H9 (cell line): ENCODE measurements around the gene HSPA12A. TPM values are rescaled to one million over a fixed set of nuclear protein-coding genes. Genes with fewer than 3 reads are reported as not detected.

Experiments used
- DNase-seq: peaks from one replicate; pipeline ENCODE4 v3.0.0-alpha.2; 2017
- H2AFZ ChIP-seq: one replicate; pipeline ENCODE4 v1.6.1; 2013; ENCODE audit warnings: mild to moderate bottlenecking, low read length, control low read depth, moderate library complexity
- H2AK5ac ChIP-seq: 2 replicates; pipeline ENCODE4 v1.6.1; 2013; ENCODE audit warnings: low read length, control low read depth, mixed read lengths; ENCODE audit not compliant: insufficient read length
- H2BK120ac ChIP-seq: one replicate; pipeline ENCODE4 v1.6.1; 2013; ENCODE audit warnings: low read depth, mild to moderate bottlenecking, low read length, control low read depth, inconsistent platforms; ENCODE audit not compliant: poor library complexity, severe bottlenecking
- H2BK12ac ChIP-seq: 2 replicates; pipeline ENCODE4 v1.6.1; 2013; ENCODE audit warnings: low read length, control low read depth, mixed read lengths, low read depth; ENCODE audit not compliant: insufficient read length
- H2BK15ac ChIP-seq: 2 replicates; pipeline ENCODE4 v1.6.1; 2013; ENCODE audit warnings: low read depth, low read length, control low read depth
- H2BK20ac ChIP-seq: one replicate; pipeline ENCODE4 v1.6.1; 2013; ENCODE audit warnings: low read depth, mild to moderate bottlenecking, low read length, control low read depth, inconsistent platforms; ENCODE audit not compliant: poor library complexity, severe bottlenecking
- H2BK5ac ChIP-seq: 2 replicates; pipeline ENCODE4 v1.6.1; 2013; ENCODE audit warnings: low read length, control low read depth, mixed read lengths; ENCODE audit not compliant: insufficient read length
- H3K14ac ChIP-seq: 2 replicates; pipeline ENCODE4 v1.6.1; 2013; ENCODE audit warnings: low read length, control low read depth; ENCODE audit not compliant: insufficient read depth
- H3K18ac ChIP-seq: 2 replicates; pipeline ENCODE4 v1.6.1; 2013; ENCODE audit warnings: low read depth, mild to moderate bottlenecking, mixed read lengths, low read length, control low read depth; ENCODE audit not compliant: insufficient read length
- H3K23ac ChIP-seq: 2 replicates; pipeline ENCODE4 v1.6.1; 2013; ENCODE audit warnings: low read length, control low read depth, mixed read lengths, low read depth; ENCODE audit not compliant: insufficient read length
- H3K23me2 ChIP-seq: 2 replicates; pipeline ENCODE4 v1.6.1; 2013; ENCODE audit warnings: low read depth, mild to moderate bottlenecking, mixed read lengths, low read length, control low read depth; ENCODE audit not compliant: insufficient read length, poor library complexity, severe bottlenecking
- H3K27ac ChIP-seq: 2 replicates; pipeline ENCODE4 v1.5.1; 2013; ENCODE audit warnings: low read length, control low read depth, mixed read lengths, low read depth; ENCODE audit not compliant: insufficient read length
- H3K27me3 ChIP-seq: 2 replicates; pipeline ENCODE4 v1.6.1; 2013; ENCODE audit warnings: low read length, control low read depth, inconsistent platforms; ENCODE audit not compliant: insufficient read depth
- H3K4ac ChIP-seq: 2 replicates; pipeline ENCODE4 v1.6.1; 2013; ENCODE audit warnings: low read depth, mild to moderate bottlenecking, control low read depth, inconsistent platforms, low read length, moderate library complexity
- H3K4me1 ChIP-seq: 2 replicates; pipeline ENCODE4 v1.6.1; 2013; ENCODE audit warnings: low read length, control low read depth, inconsistent platforms; ENCODE audit not compliant: insufficient read depth
- H3K4me2 ChIP-seq: 2 replicates; pipeline ENCODE4 v1.6.1; 2013; ENCODE audit warnings: low read length, control low read depth, mixed read lengths; ENCODE audit not compliant: insufficient read length, insufficient read depth
- H3K56ac ChIP-seq: 2 replicates; pipeline ENCODE4 v1.6.1; 2013; ENCODE audit warnings: low read depth, mild to moderate bottlenecking, mixed read lengths, low read length, control low read depth; ENCODE audit not compliant: insufficient read length
- H3K79me1 ChIP-seq: 2 replicates; pipeline ENCODE4 v1.6.1; 2013; ENCODE audit warnings: low read depth, mild to moderate bottlenecking, moderate library complexity, low read length, control low read depth, inconsistent platforms; ENCODE audit not compliant: insufficient read depth, poor library complexity, severe bottlenecking
- H3K79me2 ChIP-seq: 2 replicates; pipeline ENCODE4 v1.6.1; 2013; ENCODE audit warnings: low read length, control low read depth, inconsistent platforms; ENCODE audit not compliant: insufficient read depth
- H3K9ac ChIP-seq: 2 replicates; pipeline ENCODE4 v1.6.1; 2013; ENCODE audit warnings: low read length, control low read depth, mixed read lengths; ENCODE audit not compliant: insufficient read length; ENCODE audit errors: extremely low read depth
- H3K9me3 ChIP-seq: one replicate; pipeline ENCODE4 v1.6.1; 2013; ENCODE audit warnings: low read depth, low read length, inconsistent platforms; ENCODE audit not compliant: control insufficient read depth
- H3T11ph ChIP-seq: one replicate; pipeline ENCODE4 v1.6.1; 2013; ENCODE audit warnings: mild to moderate bottlenecking, low read length, control low read depth, inconsistent platforms
- H4K20me1 ChIP-seq: one replicate; pipeline ENCODE4 v1.6.1; 2013; ENCODE audit not compliant: control insufficient read depth, insufficient read length, insufficient read depth
- H4K5ac ChIP-seq: 2 replicates; pipeline ENCODE4 v1.6.1; 2013; ENCODE audit warnings: low read depth, mild to moderate bottlenecking, mixed read lengths, low read length, control low read depth; ENCODE audit not compliant: insufficient read length
- H4K8ac ChIP-seq: replicated peaks from 2 replicates; pipeline ENCODE4 v1.6.1; 2013; ENCODE audit warnings: low read length, control low read depth, mixed read lengths, low read depth; ENCODE audit not compliant: insufficient read length
- H4K91ac ChIP-seq: 2 replicates; pipeline ENCODE4 v1.6.1; 2013; ENCODE audit warnings: low read depth, mild to moderate bottlenecking, moderate library complexity, mixed read lengths, low read length, control low read depth; ENCODE audit not compliant: insufficient read length
- H3K27ac Mint-ChIP-seq, 3 experiments: 2 replicates in 2 of 3; 3 replicates in 1 of 3; pipeline ENCODE4 v1.8.0; 2020 to 2021; ENCODE audit warnings: mixed read lengths in 3 of 3, mild to moderate bottlenecking in 1 of 3, moderate library complexity in 1 of 3
- H3K27me3 Mint-ChIP-seq: 2 replicates; pipeline ENCODE4 v1.8.0; 2021; ENCODE audit warnings: low read depth, mild to moderate bottlenecking, moderate library complexity, mixed read lengths
- H3K36me3 Mint-ChIP-seq, 3 experiments: 2 replicates in 2 of 3; 3 replicates in 1 of 3; pipeline ENCODE4 v1.8.0; 2020 to 2021; ENCODE audit warnings: low read depth in 3 of 3, mixed read lengths in 3 of 3; ENCODE audit not compliant: insufficient read depth in 1 of 3
- H3K4me1 Mint-ChIP-seq, 2 experiments: 2 replicates each; pipeline ENCODE4 v1.8.0; 2020; ENCODE audit warnings: mixed read lengths in 2 of 2
- H3K4me3 Mint-ChIP-seq, 2 experiments: 2 replicates in 1 of 2; 3 replicates in 1 of 2; pipeline ENCODE4 v1.8.0; 2020 to 2021; ENCODE audit warnings: mild to moderate bottlenecking in 2 of 2, mixed read lengths in 2 of 2, moderate library complexity in 1 of 2
- H3K9me3 Mint-ChIP-seq, 2 experiments: 2 replicates in 1 of 2; 3 replicates in 1 of 2; pipeline ENCODE4 v1.8.0; 2020; ENCODE audit warnings: mild to moderate bottlenecking in 2 of 2, mixed read lengths in 2 of 2, moderate library complexity in 1 of 2
- WGBS: extraction: QIAGEN DNeasy Blood & Tissue Kit; methylation state at CpG from one replicate; pipeline ENCODE4 v1.1.7; 2013; ENCODE audit warnings: missing lambda C conversion rate, low lambda C conversion rate, mixed read lengths; ENCODE audit not compliant: insufficient read length; ENCODE audit errors: extremely low coverage; 5-methylcytosine and 5-hydroxymethylcytosine counted together
- total RNA-seq: library from RNA; stranded (reverse); gene quantifications from 2 replicates; pipeline ENCODE4 v1.2.1, GENCODE V29; 2021
- TF ChIP-seq, protein P1 (sequence below): fragments of 200-600 bp; sonication (generic); conservative IDR thresholded peaks from 3 replicates; pipeline ENCODE4 v1.8.0; 2021; ENCODE audit warnings: antibody characterized with exemption, mild to moderate bottlenecking

HSPA12A gene
- total RNA-seq, 1 experiment from 2014 or later, result 3.2 TPM

DNA sequence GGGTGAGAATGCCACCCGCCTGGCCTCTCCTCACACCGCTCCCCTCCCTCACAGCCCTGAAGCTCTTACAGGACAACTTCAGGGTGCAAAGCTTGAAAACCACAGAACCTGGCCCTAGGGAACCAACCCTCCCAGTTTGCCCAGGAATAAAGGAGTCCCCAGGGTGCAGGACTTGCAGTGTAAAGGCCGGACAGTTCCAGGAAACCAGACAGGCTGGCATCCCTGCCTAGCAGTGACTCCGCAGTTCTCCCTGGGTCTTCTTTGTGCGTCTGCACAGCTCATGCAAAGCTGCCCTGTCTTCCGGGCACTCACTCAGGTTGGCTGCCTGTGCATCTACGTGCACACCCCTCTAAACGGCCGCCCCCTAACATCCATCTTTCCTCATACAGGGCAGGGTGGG, 36.1 kb downstream of the HSPA12A start:
- H3T11ph ChIP-seq, result no peak overlapping the region
- H3K27ac ChIP-seq, result no peak overlapping the region
- H4K91ac ChIP-seq, result no peak overlapping the region
- no peaks in the 10 kb centered on the region for H3K79me2 ChIP-seq
- H2AFZ ChIP-seq, result no peak overlapping the region
- H3K9ac ChIP-seq, result no peak overlapping the region
- H4K8ac ChIP-seq, result no peak overlapping the region
- no peak overlapping the region for H4K5ac ChIP-seq
- TF ChIP-seq, protein P1, sequence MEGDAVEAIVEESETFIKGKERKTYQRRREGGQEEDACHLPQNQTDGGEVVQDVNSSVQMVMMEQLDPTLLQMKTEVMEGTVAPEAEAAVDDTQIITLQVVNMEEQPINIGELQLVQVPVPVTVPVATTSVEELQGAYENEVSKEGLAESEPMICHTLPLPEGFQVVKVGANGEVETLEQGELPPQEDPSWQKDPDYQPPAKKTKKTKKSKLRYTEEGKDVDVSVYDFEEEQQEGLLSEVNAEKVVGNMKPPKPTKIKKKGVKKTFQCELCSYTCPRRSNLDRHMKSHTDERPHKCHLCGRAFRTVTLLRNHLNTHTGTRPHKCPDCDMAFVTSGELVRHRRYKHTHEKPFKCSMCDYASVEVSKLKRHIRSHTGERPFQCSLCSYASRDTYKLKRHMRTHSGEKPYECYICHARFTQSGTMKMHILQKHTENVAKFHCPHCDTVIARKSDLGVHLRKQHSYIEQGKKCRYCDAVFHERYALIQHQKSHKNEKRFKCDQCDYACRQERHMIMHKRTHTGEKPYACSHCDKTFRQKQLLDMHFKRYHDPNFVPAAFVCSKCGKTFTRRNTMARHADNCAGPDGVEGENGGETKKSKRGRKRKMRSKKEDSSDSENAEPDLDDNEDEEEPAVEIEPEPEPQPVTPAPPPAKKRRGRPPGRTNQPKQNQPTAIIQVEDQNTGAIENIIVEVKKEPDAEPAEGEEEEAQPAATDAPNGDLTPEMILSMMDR, result no peak
- H2BK5ac ChIP-seq, result no peak overlapping the region
- Mint-ChIP-seq H3K27me3 (no peaks in the 10 kb centered on the region; the same call in 1 of the 2 replicates), H3K9me3 (no peaks in the 10 kb centered on the region), H3K4me1 (peaks cover 23 to 24% of the 10 kb centered on the region in 2 experiments), H3K4me3 (no peak overlapping the region), H3K27ac (peak overlapping the region in 1 of 3 experiments; percentile 82; a peak in 3 of 7 replicates), H3K36me3 (no peaks in the 10 kb centered on the region)
- H2AK5ac ChIP-seq, result no peak overlapping the region
- H2BK20ac ChIP-seq, result no peak overlapping the region
- no peaks in the 10 kb centered on the region for H4K20me1 ChIP-seq
- no peaks in the 10 kb centered on the region for H3K79me1 ChIP-seq
- H3K9me3 ChIP-seq, result no peaks in the 10 kb centered on the region
- H3K4me2 ChIP-seq, result no peak overlapping the region
- peaks cover 9% of the 10 kb centered on the region for H3K4me1 ChIP-seq
- H2BK15ac ChIP-seq, result no peak overlapping the region
- no peak overlapping the region for H2BK12ac ChIP-seq
- H3K23me2 ChIP-seq, result no peaks in the 10 kb centered on the region
- H3K4ac ChIP-seq, result no peak overlapping the region
- H3K27me3 ChIP-seq, result no peaks in the 10 kb centered on the region
- H3K14ac ChIP-seq, result no peak overlapping the region
- no peak overlapping the region for H3K18ac ChIP-seq
- DNase-seq, result no peak
- no peak overlapping the region for H2BK120ac ChIP-seq
- H3K56ac ChIP-seq, result no peak overlapping the region
- WGBS, result no CpG with 5 or more reads among the region's 9 CpGs
- no peak overlapping the region for H3K23ac ChIP-seq
